ENCODE results near the gene TNFRSF9.

DNA sequence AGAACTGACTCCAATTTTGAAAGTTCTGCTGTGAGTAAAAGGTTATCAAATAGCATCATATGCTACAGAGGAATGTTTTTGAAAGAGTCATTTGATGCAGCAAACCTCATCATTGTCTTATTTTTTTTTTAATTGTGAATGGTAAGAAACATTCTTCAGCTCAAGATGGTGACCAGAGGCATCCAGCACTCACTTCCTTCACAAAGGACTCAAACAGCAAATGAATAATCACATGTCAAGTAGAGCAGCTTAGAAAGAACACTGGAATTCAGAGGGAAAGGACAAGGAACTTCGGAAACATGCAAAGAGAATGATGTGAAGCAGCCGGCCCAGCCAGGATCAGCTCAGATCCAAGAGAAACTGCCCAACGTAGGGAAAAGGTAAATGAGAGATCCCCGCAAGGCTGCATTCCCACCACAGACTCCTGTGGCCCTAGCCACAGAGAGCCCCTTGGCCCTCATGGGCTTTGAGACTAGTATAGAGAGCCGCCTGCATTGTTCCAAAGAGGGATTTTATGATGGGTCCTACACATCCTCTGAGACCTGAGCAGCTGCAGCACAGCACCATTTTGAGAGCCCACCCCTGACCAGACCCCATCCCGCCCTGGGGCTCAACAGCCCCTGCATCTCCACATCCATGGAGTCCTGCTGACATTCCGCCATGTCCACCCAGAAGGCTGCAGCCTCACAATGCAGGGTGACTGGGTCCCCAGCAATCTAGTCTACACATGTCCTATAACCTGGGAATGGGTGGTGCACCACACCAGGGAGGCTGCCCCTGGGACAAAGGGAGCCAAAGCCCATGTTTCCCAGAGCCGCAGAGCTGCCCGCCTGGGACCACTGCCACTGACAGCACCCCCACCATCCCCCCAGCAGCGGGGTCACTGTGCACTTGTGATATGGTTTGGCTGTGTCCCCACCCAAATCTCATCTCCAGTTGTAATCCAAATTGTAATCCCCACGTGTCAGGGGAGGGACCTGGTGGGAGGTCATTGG, 66.5 kb downstream of the TNFRSF9 start:
- TF ChIP-seq, protein P1, sequence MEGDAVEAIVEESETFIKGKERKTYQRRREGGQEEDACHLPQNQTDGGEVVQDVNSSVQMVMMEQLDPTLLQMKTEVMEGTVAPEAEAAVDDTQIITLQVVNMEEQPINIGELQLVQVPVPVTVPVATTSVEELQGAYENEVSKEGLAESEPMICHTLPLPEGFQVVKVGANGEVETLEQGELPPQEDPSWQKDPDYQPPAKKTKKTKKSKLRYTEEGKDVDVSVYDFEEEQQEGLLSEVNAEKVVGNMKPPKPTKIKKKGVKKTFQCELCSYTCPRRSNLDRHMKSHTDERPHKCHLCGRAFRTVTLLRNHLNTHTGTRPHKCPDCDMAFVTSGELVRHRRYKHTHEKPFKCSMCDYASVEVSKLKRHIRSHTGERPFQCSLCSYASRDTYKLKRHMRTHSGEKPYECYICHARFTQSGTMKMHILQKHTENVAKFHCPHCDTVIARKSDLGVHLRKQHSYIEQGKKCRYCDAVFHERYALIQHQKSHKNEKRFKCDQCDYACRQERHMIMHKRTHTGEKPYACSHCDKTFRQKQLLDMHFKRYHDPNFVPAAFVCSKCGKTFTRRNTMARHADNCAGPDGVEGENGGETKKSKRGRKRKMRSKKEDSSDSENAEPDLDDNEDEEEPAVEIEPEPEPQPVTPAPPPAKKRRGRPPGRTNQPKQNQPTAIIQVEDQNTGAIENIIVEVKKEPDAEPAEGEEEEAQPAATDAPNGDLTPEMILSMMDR (IDR thresholded peaks at IDR 0.05; ENCODE audit: control extremely low read depth in 1 of 3, insufficient read depth in 1 of 3, low read depth in 1 of 3, low read length in 3 of 3), result no peak
- no peak for TF ChIP-seq EZH2 (IDR thresholded peaks at IDR 0.05; ENCODE audit: low read depth, low read length, severe bottlenecking)
- no peak for TF ChIP-seq NRF1 (IDR thresholded peaks at IDR 0.05; ENCODE audit: low read depth, low read length)
- TF ChIP-seq YY1 (IDR thresholded peaks at IDR 0.05; ENCODE audit: low read depth, low read length), result no peak

Data from H1 (cell line).